BLaER1 (cell line): ENCODE data around the gene CD302.

Experiments used
- H3K27ac ChIP-seq: shearing (Covaris generic); formaldehyde crosslinking; 2 replicates; pipeline ENCODE4 v1.8.1; 2022
- H3K27me3 ChIP-seq: shearing (Covaris generic); formaldehyde crosslinking; 2 replicates; pipeline ENCODE4 v1.8.1; 2022
- H3K36me3 ChIP-seq: shearing (Covaris generic); formaldehyde crosslinking; 2 replicates; pipeline ENCODE4 v1.8.1; 2022
- H3K4me1 ChIP-seq: shearing (Covaris generic); formaldehyde crosslinking; 2 replicates; pipeline ENCODE4 v1.8.1; 2022
- H3K4me2 ChIP-seq: shearing (Covaris generic); formaldehyde crosslinking; 2 replicates; pipeline ENCODE4 v1.8.1; 2022
- H3K4me3 ChIP-seq: shearing (Covaris generic); formaldehyde crosslinking; 2 replicates; pipeline ENCODE4 v1.8.1; 2022
- H3K9ac ChIP-seq: shearing (Covaris generic); formaldehyde crosslinking; 2 replicates; pipeline ENCODE4 v1.8.1; 2022
- H3K9me3 ChIP-seq: shearing (Covaris generic); formaldehyde crosslinking; 2 replicates; pipeline ENCODE4 v1.8.1; 2022
- H4K20me1 ChIP-seq: shearing (Covaris generic); formaldehyde crosslinking; 2 replicates; pipeline ENCODE4 v1.8.1; 2022
- Cebpa-rat ChIP-seq: shearing (Covaris generic); IDR thresholded peaks from 2 replicates; pipeline ENCODE4 v1.8.1; 2022

Gene CD302

GRCh38 chr2:159817283-159817682 is 19.3 kb upstream of the CD302 start:
- H3K4me2 ChIP-seq, result no peak overlapping the region
- peaks cover 32% of the 10 kb centered on the region for H3K36me3 ChIP-seq
- H4K20me1 ChIP-seq, result no peaks in the 10 kb centered on the region

GRCh38 chr2:159811232-159811631 is 13.2 kb upstream of the CD302 start:
- no peak overlapping the region for H3K27ac ChIP-seq
- no peaks in the 10 kb centered on the region for H3K27me3 ChIP-seq
- no peak overlapping the region for H3K9ac ChIP-seq
- no peak overlapping the region for H3K4me2 ChIP-seq
- H3K4me1 ChIP-seq, result no peaks in the 10 kb centered on the region
- no peaks in the 10 kb centered on the region for H4K20me1 ChIP-seq
- TF ChIP-seq Cebpa-rat, result no peak
- H3K9me3 ChIP-seq, result peaks cover 4% of the 10 kb centered on the region; the same call in 1 of the 2 replicates
- H3K4me3 ChIP-seq, result no peak overlapping the region
- peaks cover 18% of the 10 kb centered on the region for H3K36me3 ChIP-seq

More at GRCh38 chr2:159817283-159817682, 19.3 kb upstream of the CD302 start:
- no peak for TF ChIP-seq Cebpa-rat
- Histone ChIP-seq H3K27ac (no peak overlapping the region), H3K9me3 (peaks cover 4% of the 10 kb centered on the region; the same call in 1 of the 2 replicates), H3K4me1 (no peaks in the 10 kb centered on the region), H3K4me3 (no peak overlapping the region), H3K9ac (no peak overlapping the region), H3K27me3 (no peaks in the 10 kb centered on the region)

DNA sequence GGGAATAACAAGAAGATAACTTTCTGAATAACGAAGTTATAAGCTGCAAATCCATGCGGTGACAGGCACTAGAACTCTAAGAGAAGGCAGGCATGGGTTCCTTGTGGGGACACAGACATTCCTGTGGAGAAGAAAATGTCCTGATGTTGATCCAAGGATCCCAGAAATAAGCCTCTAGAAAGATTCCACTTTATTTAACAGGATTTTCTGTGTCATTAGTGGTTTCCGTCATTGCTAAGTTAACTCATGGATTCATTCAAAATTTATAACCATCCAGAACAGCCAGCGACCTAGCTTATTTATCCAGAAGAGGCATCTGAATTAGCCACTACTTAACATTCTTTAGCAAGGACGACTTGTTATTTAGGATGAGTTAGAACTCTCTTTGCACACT is 10.0 kb upstream of the CD302 start:
- Histone ChIP-seq H3K27ac (no peak overlapping the region), H3K9ac (no peak overlapping the region), H4K20me1 (no peaks in the 10 kb centered on the region), H3K9me3 (no peaks in the 10 kb centered on the region), H3K4me1 (no peaks in the 10 kb centered on the region), H3K36me3 (no peaks in the 10 kb centered on the region), H3K4me3 (no peak overlapping the region), H3K4me2 (no peak overlapping the region), H3K27me3 (no peaks in the 10 kb centered on the region)
- no peak for TF ChIP-seq Cebpa-rat

GRCh38 chr2:159807183-159808031 is 9.4 kb upstream of the CD302 start:
- Histone ChIP-seq H3K4me1 (peaks cover 6% of the 10 kb centered on the region; the same call in 1 of the 2 replicates), H3K4me3 (no peak overlapping the region), H3K27me3 (no peaks in the 10 kb centered on the region), H3K9me3 (no peaks in the 10 kb centered on the region), H3K36me3 (no peaks in the 10 kb centered on the region), H4K20me1 (no peaks in the 10 kb centered on the region), H3K27ac (no peak overlapping the region), H3K9ac (no peak overlapping the region), H3K4me2 (no peak overlapping the region)
- TF ChIP-seq Cebpa-rat, result no peak

- Histone ChIP-seq H3K36me3 (no peaks in the 10 kb centered on the region), H3K4me3 (no peak overlapping the region), H3K4me1 (peaks cover 15% of the 10 kb centered on the region), H4K20me1 (no peaks in the 10 kb centered on the region), H3K27ac (no peak overlapping the region), H3K4me2 (no peak overlapping the region), H3K9me3 (no peaks in the 10 kb centered on the region), H3K27me3 (peaks cover 5% of the 10 kb centered on the region; the same call in 1 of the 2 replicates), H3K9ac (no peak overlapping the region)
- no peak for TF ChIP-seq Cebpa-rat
These were observed 6.9 kb upstream of the CD302 start for GRCh38 chr2:159804941-159805340.

- Histone ChIP-seq H3K4me2 (no peak overlapping the region), H3K27ac (no peak overlapping the region), H3K9ac (no peak overlapping the region), H3K9me3 (peaks cover 5% of the 10 kb centered on the region), H3K4me3 (no peak overlapping the region), H4K20me1 (0 out of 2 replicates have a peak, but pooled peaks cover 7% of the 10 kb centered on the region), H3K27me3 (peaks cover 20% of the 10 kb centered on the region), H3K4me1 (peaks cover 15% of the 10 kb centered on the region), H3K36me3 (no peaks in the 10 kb centered on the region; the same call in 1 of the 2 replicates)
- TF ChIP-seq Cebpa-rat, result no peak
These were observed 5.4 kb upstream of the CD302 start for GRCh38 chr2:159803235-159803962.

DNA sequence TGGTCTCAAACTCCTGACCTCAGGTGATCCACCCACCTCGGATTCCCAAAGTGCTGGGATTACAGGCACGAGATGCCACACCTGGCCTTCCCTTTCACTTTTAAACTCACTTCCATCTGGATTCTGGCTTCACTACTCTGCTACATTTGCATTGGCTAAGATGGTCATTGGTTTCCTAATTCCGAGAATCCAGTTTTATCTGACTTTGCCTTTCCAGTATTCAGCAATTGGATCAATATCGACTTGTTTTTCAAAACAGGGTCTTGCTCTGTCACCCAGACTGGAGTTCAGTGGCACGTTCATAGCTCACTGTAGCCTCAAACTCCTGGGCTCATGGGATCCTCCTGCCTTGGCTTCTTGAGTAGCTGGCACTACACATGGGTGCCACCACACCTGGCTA is 4.7 kb upstream of the CD302 start:
- Histone ChIP-seq H3K4me2 (no peak overlapping the region), H4K20me1 (peaks cover 11% of the 10 kb centered on the region), H3K9me3 (peaks cover 13% of the 10 kb centered on the region), H3K27me3 (peaks cover 28% of the 10 kb centered on the region), H3K27ac (no peak overlapping the region), H3K9ac (no peak overlapping the region), H3K4me3 (no peak overlapping the region), H3K4me1 (peaks cover 19% of the 10 kb centered on the region), H3K36me3 (no peaks in the 10 kb centered on the region; the same call in 1 of the 2 replicates)
- no peak for TF ChIP-seq Cebpa-rat

GRCh38 chr2:159799833-159800232 is 1.8 kb upstream of the CD302 start:
- no peak overlapping the region for H3K9ac ChIP-seq
- H3K27ac ChIP-seq, result no peak overlapping the region
- peaks cover 17% of the 10 kb centered on the region for H3K9me3 ChIP-seq
- no peak overlapping the region for H3K4me2 ChIP-seq
- H4K20me1 ChIP-seq, result peaks cover 34% of the 10 kb centered on the region
- H3K4me3 ChIP-seq, result no peak overlapping the region
- H3K36me3 ChIP-seq, result no peaks in the 10 kb centered on the region; the same call in 1 of the 2 replicates
- no peak for TF ChIP-seq Cebpa-rat
- H3K27me3 ChIP-seq, result peaks cover 52% of the 10 kb centered on the region
- peaks cover 21% of the 10 kb centered on the region for H3K4me1 ChIP-seq

- Histone ChIP-seq H3K4me1 (peaks cover 21% of the 10 kb centered on the region), H3K27me3 (peaks cover 52% of the 10 kb centered on the region), H3K27ac (no peak overlapping the region), H4K20me1 (peaks cover 34% of the 10 kb centered on the region), H3K9me3 (peaks cover 17% of the 10 kb centered on the region), H3K9ac (no peak overlapping the region), H3K4me3 (no peak overlapping the region), H3K4me2 (no peak overlapping the region), H3K36me3 (no peaks in the 10 kb centered on the region; the same call in 1 of the 2 replicates)
- no peak for TF ChIP-seq Cebpa-rat
These were observed 343 bp upstream of the CD302 start for GRCh38 chr2:159798376-159798725.

GRCh38 chr2:159797225-159797542 is 824 bp downstream of the CD302 start:
- no peak for TF ChIP-seq Cebpa-rat
- peaks cover 13% of the 10 kb centered on the region for H3K4me1 ChIP-seq
- no peak overlapping the region for H3K4me3 ChIP-seq
- peaks cover 34% of the 10 kb centered on the region for H4K20me1 ChIP-seq
- H3K9ac ChIP-seq, result no peak overlapping the region
- peaks cover 17% of the 10 kb centered on the region for H3K9me3 ChIP-seq
- peaks cover 52% of the 10 kb centered on the region for H3K27me3 ChIP-seq
- H3K4me2 ChIP-seq, result no peak overlapping the region
- H3K27ac ChIP-seq, result no peak overlapping the region
- H3K36me3 ChIP-seq, result no peaks in the 10 kb centered on the region; the same call in 1 of the 2 replicates
